H9 (cell line): ENCODE data around the gene EMC8. TPM values are rescaled to one million over a fixed set of nuclear protein-coding genes. Genes with fewer than 3 reads are reported as not detected.

Experiments used
- DNase-seq: peaks from one replicate; pipeline ENCODE4 v3.0.0-alpha.2; 2017
- H2AFZ ChIP-seq: one replicate; pipeline ENCODE4 v1.6.1; 2013; ENCODE audit warnings: mild to moderate bottlenecking, low read length, control low read depth, moderate library complexity
- H2AK5ac ChIP-seq: 2 replicates; pipeline ENCODE4 v1.6.1; 2013; ENCODE audit warnings: low read length, control low read depth, mixed read lengths; ENCODE audit not compliant: insufficient read length
- H2BK120ac ChIP-seq: one replicate; pipeline ENCODE4 v1.6.1; 2013; ENCODE audit warnings: low read depth, mild to moderate bottlenecking, low read length, control low read depth, inconsistent platforms; ENCODE audit not compliant: poor library complexity, severe bottlenecking
- H2BK12ac ChIP-seq: 2 replicates; pipeline ENCODE4 v1.6.1; 2013; ENCODE audit warnings: low read length, control low read depth, mixed read lengths, low read depth; ENCODE audit not compliant: insufficient read length
- H2BK15ac ChIP-seq: 2 replicates; pipeline ENCODE4 v1.6.1; 2013; ENCODE audit warnings: low read depth, low read length, control low read depth
- H2BK20ac ChIP-seq: one replicate; pipeline ENCODE4 v1.6.1; 2013; ENCODE audit warnings: low read depth, mild to moderate bottlenecking, low read length, control low read depth, inconsistent platforms; ENCODE audit not compliant: poor library complexity, severe bottlenecking
- H2BK5ac ChIP-seq: 2 replicates; pipeline ENCODE4 v1.6.1; 2013; ENCODE audit warnings: low read length, control low read depth, mixed read lengths; ENCODE audit not compliant: insufficient read length
- H3K14ac ChIP-seq: 2 replicates; pipeline ENCODE4 v1.6.1; 2013; ENCODE audit warnings: low read length, control low read depth; ENCODE audit not compliant: insufficient read depth
- H3K18ac ChIP-seq: 2 replicates; pipeline ENCODE4 v1.6.1; 2013; ENCODE audit warnings: low read depth, mild to moderate bottlenecking, mixed read lengths, low read length, control low read depth; ENCODE audit not compliant: insufficient read length
- H3K23ac ChIP-seq: 2 replicates; pipeline ENCODE4 v1.6.1; 2013; ENCODE audit warnings: low read length, control low read depth, mixed read lengths, low read depth; ENCODE audit not compliant: insufficient read length
- H3K23me2 ChIP-seq: 2 replicates; pipeline ENCODE4 v1.6.1; 2013; ENCODE audit warnings: low read depth, mild to moderate bottlenecking, mixed read lengths, low read length, control low read depth; ENCODE audit not compliant: insufficient read length, poor library complexity, severe bottlenecking
- H3K27ac ChIP-seq: 2 replicates; pipeline ENCODE4 v1.5.1; 2013; ENCODE audit warnings: low read length, control low read depth, mixed read lengths, low read depth; ENCODE audit not compliant: insufficient read length
- H3K27me3 ChIP-seq: 2 replicates; pipeline ENCODE4 v1.6.1; 2013; ENCODE audit warnings: low read length, control low read depth, inconsistent platforms; ENCODE audit not compliant: insufficient read depth
- H3K4ac ChIP-seq: 2 replicates; pipeline ENCODE4 v1.6.1; 2013; ENCODE audit warnings: low read depth, mild to moderate bottlenecking, control low read depth, inconsistent platforms, low read length, moderate library complexity
- H3K4me1 ChIP-seq: 2 replicates; pipeline ENCODE4 v1.6.1; 2013; ENCODE audit warnings: low read length, control low read depth, inconsistent platforms; ENCODE audit not compliant: insufficient read depth
- H3K4me2 ChIP-seq: 2 replicates; pipeline ENCODE4 v1.6.1; 2013; ENCODE audit warnings: low read length, control low read depth, mixed read lengths; ENCODE audit not compliant: insufficient read length, insufficient read depth
- H3K56ac ChIP-seq: 2 replicates; pipeline ENCODE4 v1.6.1; 2013; ENCODE audit warnings: low read depth, mild to moderate bottlenecking, mixed read lengths, low read length, control low read depth; ENCODE audit not compliant: insufficient read length
- H3K79me1 ChIP-seq: 2 replicates; pipeline ENCODE4 v1.6.1; 2013; ENCODE audit warnings: low read depth, mild to moderate bottlenecking, moderate library complexity, low read length, control low read depth, inconsistent platforms; ENCODE audit not compliant: insufficient read depth, poor library complexity, severe bottlenecking
- H3K79me2 ChIP-seq: 2 replicates; pipeline ENCODE4 v1.6.1; 2013; ENCODE audit warnings: low read length, control low read depth, inconsistent platforms; ENCODE audit not compliant: insufficient read depth
- H3K9ac ChIP-seq: 2 replicates; pipeline ENCODE4 v1.6.1; 2013; ENCODE audit warnings: low read length, control low read depth, mixed read lengths; ENCODE audit not compliant: insufficient read length; ENCODE audit errors: extremely low read depth
- H3K9me3 ChIP-seq: one replicate; pipeline ENCODE4 v1.6.1; 2013; ENCODE audit warnings: low read depth, low read length, inconsistent platforms; ENCODE audit not compliant: control insufficient read depth
- H3T11ph ChIP-seq: one replicate; pipeline ENCODE4 v1.6.1; 2013; ENCODE audit warnings: mild to moderate bottlenecking, low read length, control low read depth, inconsistent platforms
- H4K20me1 ChIP-seq: one replicate; pipeline ENCODE4 v1.6.1; 2013; ENCODE audit not compliant: control insufficient read depth, insufficient read length, insufficient read depth
- H4K5ac ChIP-seq: 2 replicates; pipeline ENCODE4 v1.6.1; 2013; ENCODE audit warnings: low read depth, mild to moderate bottlenecking, mixed read lengths, low read length, control low read depth; ENCODE audit not compliant: insufficient read length
- H4K8ac ChIP-seq: replicated peaks from 2 replicates; pipeline ENCODE4 v1.6.1; 2013; ENCODE audit warnings: low read length, control low read depth, mixed read lengths, low read depth; ENCODE audit not compliant: insufficient read length
- H4K91ac ChIP-seq: 2 replicates; pipeline ENCODE4 v1.6.1; 2013; ENCODE audit warnings: low read depth, mild to moderate bottlenecking, moderate library complexity, mixed read lengths, low read length, control low read depth; ENCODE audit not compliant: insufficient read length
- H3K27ac Mint-ChIP-seq, 3 experiments: 2 replicates in 2 of 3; 3 replicates in 1 of 3; pipeline ENCODE4 v1.8.0; 2020 to 2021; ENCODE audit warnings: mixed read lengths in 3 of 3, mild to moderate bottlenecking in 1 of 3, moderate library complexity in 1 of 3
- H3K27me3 Mint-ChIP-seq: 2 replicates; pipeline ENCODE4 v1.8.0; 2021; ENCODE audit warnings: low read depth, mild to moderate bottlenecking, moderate library complexity, mixed read lengths
- H3K36me3 Mint-ChIP-seq, 3 experiments: 2 replicates in 2 of 3; 3 replicates in 1 of 3; pipeline ENCODE4 v1.8.0; 2020 to 2021; ENCODE audit warnings: low read depth in 3 of 3, mixed read lengths in 3 of 3; ENCODE audit not compliant: insufficient read depth in 1 of 3
- H3K4me1 Mint-ChIP-seq, 2 experiments: 2 replicates each; pipeline ENCODE4 v1.8.0; 2020; ENCODE audit warnings: mixed read lengths in 2 of 2
- H3K4me3 Mint-ChIP-seq, 2 experiments: 2 replicates in 1 of 2; 3 replicates in 1 of 2; pipeline ENCODE4 v1.8.0; 2020 to 2021; ENCODE audit warnings: mild to moderate bottlenecking in 2 of 2, mixed read lengths in 2 of 2, moderate library complexity in 1 of 2
- H3K9me3 Mint-ChIP-seq, 2 experiments: 2 replicates in 1 of 2; 3 replicates in 1 of 2; pipeline ENCODE4 v1.8.0; 2020; ENCODE audit warnings: mild to moderate bottlenecking in 2 of 2, mixed read lengths in 2 of 2, moderate library complexity in 1 of 2
- WGBS: extraction: QIAGEN DNeasy Blood & Tissue Kit; methylation state at CpG from one replicate; pipeline ENCODE4 v1.1.7; 2013; ENCODE audit warnings: missing lambda C conversion rate, low lambda C conversion rate, mixed read lengths; ENCODE audit not compliant: insufficient read length; ENCODE audit errors: extremely low coverage; 5-methylcytosine and 5-hydroxymethylcytosine counted together
- total RNA-seq: library from RNA; stranded (reverse); gene quantifications from 2 replicates; pipeline ENCODE4 v1.2.1, GENCODE V29; 2021
- TF ChIP-seq, protein P1 (sequence below): fragments of 200-600 bp; sonication (generic); conservative IDR thresholded peaks from 3 replicates; pipeline ENCODE4 v1.8.0; 2021; ENCODE audit warnings: antibody characterized with exemption, mild to moderate bottlenecking

Gene EMC8
- total RNA-seq, 1 experiment from 2014 or later, result 52.3 TPM

DNA sequence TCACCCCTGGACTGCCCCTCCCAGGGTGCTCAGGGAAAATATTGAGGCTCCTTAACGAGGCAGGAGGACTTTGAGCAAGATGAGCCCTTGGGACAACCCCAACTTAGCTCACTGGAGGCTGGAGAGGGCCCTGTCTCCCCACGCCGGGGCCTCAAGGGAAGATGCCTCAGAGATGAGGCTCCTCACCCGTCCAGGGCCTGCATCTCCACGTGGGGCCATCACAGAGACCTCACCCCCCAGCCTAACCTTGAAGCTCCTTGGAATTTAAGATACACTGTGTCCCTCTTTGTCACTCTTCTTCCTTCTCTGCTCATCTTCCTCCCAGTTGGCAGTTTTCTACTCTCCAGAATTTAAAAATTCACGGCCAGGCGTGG is 11.4 kb upstream of the EMC8 start:
- no peak overlapping the region for H2BK5ac ChIP-seq
- no peak overlapping the region for H3K4me3 Mint-ChIP-seq
- peaks cover 13 to 24% (median 18%) of the 10 kb centered on the region in 3 experiments; a peak in 6 of 7 replicates for H3K36me3 Mint-ChIP-seq
- H2BK20ac ChIP-seq, result no peak overlapping the region
- no peaks in the 10 kb centered on the region for H3K79me1 ChIP-seq
- no peak overlapping the region for H3K27ac ChIP-seq
- no peaks in the 10 kb centered on the region; the same call in 1 of the 2 replicates for H3K79me2 ChIP-seq
- H3K9me3 Mint-ChIP-seq, result no peaks in the 10 kb centered on the region; a peak in 1 of 5 replicates
- H2AFZ ChIP-seq, result no peak overlapping the region
- H2BK120ac ChIP-seq, result no peak overlapping the region
- H3K27ac Mint-ChIP-seq, result no peak overlapping the region
- no peak overlapping the region for H3K4ac ChIP-seq
- H3K4me1 Mint-ChIP-seq, result peaks cover 5 to 10% of the 10 kb centered on the region in 2 experiments
- no peak overlapping the region for H3K56ac ChIP-seq
- no peaks in the 10 kb centered on the region; the same call in 1 of the 2 replicates for H3K27me3 ChIP-seq
- no CpG with 5 or more reads among the region's 7 CpGs for WGBS
- no peak overlapping the region for H2BK15ac ChIP-seq
- no peak overlapping the region for H3K4me2 ChIP-seq
- no peaks in the 10 kb centered on the region for H3K9me3 ChIP-seq
- no peak overlapping the region for H3K18ac ChIP-seq
- no peaks in the 10 kb centered on the region for H3K4me1 ChIP-seq
- H4K20me1 ChIP-seq, result no peaks in the 10 kb centered on the region
- peaks cover 15% of the 10 kb centered on the region for H3K27me3 Mint-ChIP-seq
- H3T11ph ChIP-seq, result no peak overlapping the region
- H3K14ac ChIP-seq, result no peak overlapping the region
- H2BK12ac ChIP-seq, result no peak overlapping the region
- H4K8ac ChIP-seq, result no peak overlapping the region
- TF ChIP-seq, protein P1, sequence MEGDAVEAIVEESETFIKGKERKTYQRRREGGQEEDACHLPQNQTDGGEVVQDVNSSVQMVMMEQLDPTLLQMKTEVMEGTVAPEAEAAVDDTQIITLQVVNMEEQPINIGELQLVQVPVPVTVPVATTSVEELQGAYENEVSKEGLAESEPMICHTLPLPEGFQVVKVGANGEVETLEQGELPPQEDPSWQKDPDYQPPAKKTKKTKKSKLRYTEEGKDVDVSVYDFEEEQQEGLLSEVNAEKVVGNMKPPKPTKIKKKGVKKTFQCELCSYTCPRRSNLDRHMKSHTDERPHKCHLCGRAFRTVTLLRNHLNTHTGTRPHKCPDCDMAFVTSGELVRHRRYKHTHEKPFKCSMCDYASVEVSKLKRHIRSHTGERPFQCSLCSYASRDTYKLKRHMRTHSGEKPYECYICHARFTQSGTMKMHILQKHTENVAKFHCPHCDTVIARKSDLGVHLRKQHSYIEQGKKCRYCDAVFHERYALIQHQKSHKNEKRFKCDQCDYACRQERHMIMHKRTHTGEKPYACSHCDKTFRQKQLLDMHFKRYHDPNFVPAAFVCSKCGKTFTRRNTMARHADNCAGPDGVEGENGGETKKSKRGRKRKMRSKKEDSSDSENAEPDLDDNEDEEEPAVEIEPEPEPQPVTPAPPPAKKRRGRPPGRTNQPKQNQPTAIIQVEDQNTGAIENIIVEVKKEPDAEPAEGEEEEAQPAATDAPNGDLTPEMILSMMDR, result no peak
- H4K5ac ChIP-seq, result no peak overlapping the region
- DNase-seq, result no peak
- no peak overlapping the region for H3K23ac ChIP-seq
- H3K9ac ChIP-seq, result no peak overlapping the region
- H4K91ac ChIP-seq, result no peak overlapping the region
- H2AK5ac ChIP-seq, result no peak overlapping the region
- no peaks in the 10 kb centered on the region for H3K23me2 ChIP-seq
